Stimulated activated CD4-positive, alpha-beta T cell treated with anti-CD3 and anti-CD28 coated beads, Interleukin-1b, Interleukin-23, amount 100 ng/mL, for 1 hour (primary cell): ENCODE results near the gene ZNF710.

Experiments used
- DNase-seq, 2 donors: peaks; one replicate each; pipeline ENCODE4 v3.0.0-alpha.2; 2020; ENCODE audit warnings: low read depth in 2 of 2

Gene ZNF710

GRCh38 chr15:89997079-89997478 lies 4.0 kb upstream of the ZNF710 start:
- DNase-seq = no peak

GRCh38 chr15:89998141-89998661 lies 2.9 kb upstream of the ZNF710 start:
- no peak for DNase-seq

- DNase-seq = no peak
These were observed 2.0 kb upstream of the ZNF710 start for GRCh38 chr15:89998923-89999675.

DNA sequence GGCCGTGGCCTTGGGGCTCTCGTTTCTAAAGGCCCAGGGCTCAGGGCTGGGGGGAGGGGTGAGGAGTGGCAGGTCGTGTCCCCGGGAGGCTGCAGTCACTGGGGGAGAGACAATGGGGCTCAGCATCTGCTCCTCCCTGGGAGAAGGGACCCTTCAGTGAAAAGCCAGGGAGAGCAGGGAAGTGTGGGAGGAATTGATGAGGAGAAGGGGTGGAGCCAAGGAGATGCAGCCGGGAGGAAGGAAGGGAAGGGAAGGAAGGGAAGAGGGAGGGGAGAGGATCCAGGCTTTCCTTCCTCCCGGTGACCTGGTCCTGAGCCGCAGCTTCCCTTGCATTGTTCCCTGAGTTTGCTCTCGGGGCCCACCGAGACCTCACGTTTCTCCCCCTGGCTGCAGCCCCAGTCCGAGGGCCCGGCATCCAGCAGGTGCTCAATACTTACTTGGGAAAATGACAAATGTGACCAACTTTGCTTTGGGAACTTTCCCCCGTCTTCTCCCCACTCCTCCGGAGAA lies 1.4 kb upstream of the ZNF710 start:
- DNase-seq = no peak

GRCh38 chr15:90000186-90001001 lies 730 bp upstream of the ZNF710 start:
- DNase-seq = no peak

DNA sequence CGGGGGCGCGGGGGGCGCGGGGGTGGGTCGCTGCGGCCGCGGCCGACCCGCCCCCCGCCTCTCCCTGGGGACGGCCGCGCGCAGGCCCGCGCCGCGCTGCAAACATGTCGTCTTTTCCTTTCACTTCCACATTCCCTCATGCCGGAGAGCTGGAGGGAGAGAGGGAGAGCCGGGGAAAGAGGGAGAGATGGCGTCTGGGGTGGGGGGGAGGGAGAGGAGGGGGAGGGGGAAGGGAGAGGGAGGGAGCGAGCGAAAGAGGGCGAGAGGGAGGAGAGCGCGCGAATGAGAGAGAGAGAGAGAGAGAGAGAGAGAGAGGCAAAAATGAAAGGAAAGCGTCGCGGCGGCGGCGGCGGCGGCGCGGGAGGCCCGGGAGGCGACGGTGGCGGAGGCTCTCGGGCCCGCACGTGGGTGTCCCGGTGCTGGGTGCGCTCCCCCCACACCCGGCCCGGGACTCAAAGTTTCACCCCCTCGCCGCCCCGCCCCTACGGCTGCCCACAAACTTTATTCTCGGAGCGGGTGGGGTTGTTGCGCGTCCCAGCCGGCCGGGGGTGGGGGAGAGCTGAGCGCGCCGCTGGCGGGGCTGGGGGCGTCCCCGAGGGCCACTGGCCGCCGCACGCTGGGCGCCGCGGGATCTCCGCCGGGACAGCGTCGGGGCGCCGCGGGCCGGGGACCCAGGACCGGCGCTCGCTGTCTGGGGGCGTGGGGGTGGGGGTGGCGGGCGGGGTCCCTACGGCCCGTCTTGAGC lies 731 bp downstream of the ZNF710 start:
- DNase-seq = peak in 1 of 2 donors; percentile 50

DNA sequence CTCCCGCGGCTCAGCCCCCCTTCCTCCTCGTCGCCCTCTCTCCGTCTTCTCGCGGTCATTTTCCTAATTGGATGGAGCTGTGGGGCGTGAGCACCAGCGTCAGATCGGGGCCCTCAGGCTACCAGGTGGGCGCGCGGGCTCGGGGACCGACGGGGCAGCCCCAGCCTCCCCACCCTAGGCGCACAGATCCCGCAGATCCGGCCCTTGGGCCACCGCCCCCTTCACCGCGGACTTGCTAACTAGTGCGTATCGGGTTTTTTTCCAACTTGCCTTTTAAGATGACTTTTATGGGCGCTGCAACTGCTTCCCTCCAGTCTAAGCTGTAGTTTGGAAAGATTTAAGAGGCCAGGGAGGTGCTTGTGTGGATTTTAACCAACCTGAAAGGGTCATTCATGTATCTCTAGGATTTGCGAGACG lies 1.3 kb downstream of the ZNF710 start:
- DNase-seq = no peak

DNA sequence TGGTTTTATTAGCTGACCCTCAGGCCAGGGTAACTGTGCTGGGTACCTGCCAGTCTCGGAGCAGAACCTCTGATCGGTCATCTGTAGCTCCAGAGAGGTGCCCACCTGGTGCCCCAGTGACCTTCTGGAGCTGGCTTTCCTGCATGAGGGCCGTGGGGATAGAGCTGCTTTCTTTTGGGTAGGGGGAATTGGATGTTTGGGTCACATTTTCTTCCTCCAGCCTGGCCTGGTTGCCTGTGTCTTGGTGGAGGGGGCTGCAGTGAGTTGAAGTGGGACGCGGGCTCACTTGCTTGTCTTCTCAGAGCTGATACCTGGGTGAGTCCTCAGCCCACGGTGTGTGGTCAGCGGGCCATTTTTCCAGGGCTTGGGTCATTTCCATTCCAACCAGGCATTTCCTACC lies 2.6 kb downstream of the ZNF710 start:
- DNase-seq = no peak

DNA sequence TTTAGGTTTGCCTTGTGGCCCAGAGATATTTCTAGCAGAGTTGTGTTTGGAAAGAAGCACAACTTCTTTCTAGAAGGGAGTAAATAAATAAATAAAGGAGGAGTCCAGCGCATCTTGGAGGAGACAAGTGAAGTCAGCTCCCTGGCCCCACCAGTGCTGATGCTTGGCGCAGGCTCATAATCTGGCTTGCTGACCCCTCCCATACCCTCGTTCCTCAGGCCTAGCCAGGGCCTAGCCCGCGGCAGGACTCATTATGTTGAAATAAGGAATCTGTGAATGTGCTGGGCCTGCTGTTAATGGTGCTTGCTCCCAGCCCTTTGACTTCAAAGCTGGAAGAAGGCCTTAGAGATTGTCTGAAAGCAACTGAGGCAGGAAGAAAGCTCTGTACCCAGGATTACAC lies 3.1 kb downstream of the ZNF710 start:
- no peak for DNase-seq

- DNase-seq = no peak
These were observed 3.5 kb downstream of the ZNF710 start for GRCh38 chr15:90004671-90005070.

DNA sequence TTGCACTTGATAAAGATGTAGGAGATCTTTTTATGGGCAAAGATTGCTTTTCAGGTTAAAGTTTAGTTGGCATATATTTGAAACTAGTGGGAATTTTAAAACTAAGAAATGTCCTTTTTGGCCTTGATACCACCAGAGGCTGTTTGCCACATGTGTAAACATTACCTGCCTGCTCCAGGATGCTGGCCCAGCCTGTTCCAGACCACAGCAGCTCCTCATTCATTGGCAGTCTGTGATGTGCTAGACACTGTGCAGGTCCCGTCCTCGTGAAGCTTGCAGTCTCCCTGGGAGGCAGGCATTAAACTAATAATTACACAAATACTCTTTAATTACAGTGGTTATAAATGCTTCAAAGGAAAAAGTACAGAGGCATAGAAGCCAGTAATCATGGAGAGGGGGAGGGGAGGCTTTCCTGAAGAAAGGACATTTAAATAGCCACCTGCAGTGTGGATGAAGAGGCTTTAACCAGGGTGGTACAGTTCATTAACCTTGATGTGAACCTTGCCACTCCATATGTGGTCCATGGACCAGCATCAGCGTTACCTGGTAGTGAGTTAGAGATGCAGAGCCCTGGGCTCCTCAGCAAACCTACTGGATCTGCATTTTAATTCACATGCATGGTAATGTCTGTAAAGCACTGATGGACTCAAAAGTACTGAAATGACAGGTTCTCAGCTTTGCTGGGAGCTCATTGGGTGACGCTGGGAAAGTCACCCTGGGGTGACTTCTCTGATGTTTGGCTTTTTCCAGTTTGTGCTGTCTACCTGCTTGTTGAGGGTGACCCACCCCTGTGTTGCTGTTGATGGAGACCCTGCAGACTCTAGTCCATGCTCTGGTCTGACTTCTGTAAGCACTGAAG lies 5.3 kb downstream of the ZNF710 start:
- DNase-seq = no peak

DNA sequence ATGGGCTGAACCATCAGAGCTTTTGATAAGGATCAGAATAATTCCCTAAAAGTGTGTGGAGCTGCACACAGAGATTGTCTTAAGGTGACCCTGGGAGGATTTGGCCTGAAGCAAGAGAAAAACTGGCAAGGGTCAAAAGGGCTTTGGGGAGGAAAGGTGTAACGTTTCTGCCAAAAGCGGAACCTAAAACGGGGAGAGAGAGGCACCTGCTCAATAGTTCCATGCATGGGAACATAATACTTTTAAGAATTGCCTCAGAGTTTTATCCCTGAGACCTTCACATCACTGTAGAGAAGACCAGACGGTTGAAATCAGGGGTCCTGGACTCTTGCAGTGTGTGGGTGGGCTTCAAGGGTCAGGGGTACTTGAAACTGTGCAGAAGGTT lies 5.9 kb downstream of the ZNF710 start:
- no peak for DNase-seq

DNA sequence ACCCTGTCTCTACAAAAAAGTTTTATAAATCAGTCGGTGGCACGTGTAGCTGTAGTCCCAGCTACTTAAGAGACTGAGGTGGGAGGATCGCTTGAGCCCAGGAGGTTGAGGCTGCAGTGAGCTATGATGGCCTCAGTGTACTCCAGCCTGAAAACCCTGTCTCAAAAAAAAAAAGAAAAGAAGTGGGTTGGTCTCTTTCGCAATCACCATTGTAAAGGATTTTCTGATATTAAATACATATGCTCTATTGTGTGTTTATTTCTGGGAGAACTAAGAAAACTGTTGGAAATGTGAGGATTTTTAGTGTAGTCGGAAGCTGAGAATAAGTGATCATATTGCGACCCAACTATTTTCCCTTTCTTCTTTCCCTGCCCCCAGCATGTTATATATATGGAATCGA lies 7.5 kb downstream of the ZNF710 start:
- DNase-seq = no peak

DNA sequence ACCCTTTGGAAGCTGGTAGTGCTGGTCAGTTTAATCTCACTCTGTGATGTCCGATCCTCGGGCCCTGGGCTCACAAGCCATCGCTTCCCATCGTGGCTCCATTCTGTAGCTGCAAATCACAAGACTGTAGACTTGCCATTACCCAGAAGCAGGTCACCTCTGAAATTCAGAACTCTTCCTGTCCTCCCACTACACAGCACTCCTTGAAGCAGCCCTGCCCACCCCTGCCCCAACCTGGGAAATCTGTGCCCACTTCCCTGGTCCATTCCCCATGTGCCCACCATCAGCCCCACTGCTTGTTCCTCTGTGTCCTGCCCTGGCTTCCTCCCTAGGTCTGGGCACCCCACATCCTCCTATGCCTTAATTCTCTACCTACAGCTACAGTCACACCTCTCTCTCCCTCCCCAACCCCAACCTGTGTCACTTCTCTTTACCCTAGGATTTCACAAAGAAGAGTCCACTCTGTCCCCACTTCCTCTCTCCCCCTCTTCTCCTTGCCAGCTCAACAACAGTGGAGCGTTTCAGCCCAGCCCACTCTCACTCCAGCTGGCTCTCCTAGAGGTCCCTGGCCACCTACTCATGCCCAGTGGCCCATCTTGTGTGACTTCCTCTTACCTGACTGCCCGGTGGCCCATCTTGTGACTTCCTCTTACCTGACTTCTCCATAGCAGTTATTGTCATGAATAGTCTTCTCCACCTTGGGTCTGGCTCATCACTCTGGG lies 8.3 kb downstream of the ZNF710 start:
- DNase-seq = no peak

GRCh38 chr15:90011705-90012104 lies 10.6 kb downstream of the ZNF710 start:
- no peak for DNase-seq

DNA sequence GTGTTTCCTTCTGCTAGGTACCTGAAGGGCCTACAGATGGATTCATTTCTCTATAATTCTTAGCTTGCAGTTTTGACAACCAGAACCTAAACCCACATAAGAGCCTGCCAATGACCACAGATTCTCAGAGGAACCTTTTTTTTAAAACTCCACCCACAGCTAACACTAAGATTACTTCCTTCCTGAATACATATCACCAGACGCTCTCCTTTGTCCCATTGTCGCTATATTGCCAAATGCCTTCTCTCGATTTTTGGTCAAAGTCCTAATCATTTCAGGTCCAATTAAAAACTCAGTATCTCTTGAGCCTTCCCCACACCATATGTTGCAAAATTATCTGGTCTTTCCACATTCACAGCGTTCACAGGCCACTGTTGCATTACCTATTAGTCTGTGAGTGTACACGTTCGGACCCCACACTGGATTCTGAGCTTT lies 12.4 kb downstream of the ZNF710 start:
- DNase-seq = no peak

GRCh38 chr15:90015294-90015693 lies 14.2 kb downstream of the ZNF710 start:
- no peak for DNase-seq

DNA sequence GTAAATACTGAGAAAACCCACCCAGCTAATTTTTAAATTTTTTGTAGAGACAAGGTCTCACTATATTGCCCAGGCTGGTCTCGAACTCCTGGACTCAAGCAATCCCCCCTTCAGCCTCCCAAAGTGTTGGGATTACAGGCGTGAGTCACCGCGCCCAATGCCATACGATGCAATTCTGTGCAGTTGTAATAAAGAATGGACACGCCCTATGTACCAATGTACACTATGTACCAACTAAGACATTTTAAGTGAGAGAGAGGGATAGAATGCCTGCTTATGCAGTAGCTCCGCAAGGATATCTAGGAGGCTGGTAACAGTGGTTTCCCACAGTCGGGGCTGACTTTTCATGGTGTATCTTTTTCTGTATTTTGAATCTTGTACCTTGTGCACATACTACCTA lies 14.6 kb downstream of the ZNF710 start:
- DNase-seq = no peak

- DNase-seq = no peak
These were observed 15.6 kb downstream of the ZNF710 start for GRCh38 chr15:90016721-90017120.

- DNase-seq = no peak
These were observed 17.2 kb downstream of the ZNF710 start for GRCh38 chr15:90018216-90018831.
